ENCODE measurements around the gene TDRD10.

DNA sequence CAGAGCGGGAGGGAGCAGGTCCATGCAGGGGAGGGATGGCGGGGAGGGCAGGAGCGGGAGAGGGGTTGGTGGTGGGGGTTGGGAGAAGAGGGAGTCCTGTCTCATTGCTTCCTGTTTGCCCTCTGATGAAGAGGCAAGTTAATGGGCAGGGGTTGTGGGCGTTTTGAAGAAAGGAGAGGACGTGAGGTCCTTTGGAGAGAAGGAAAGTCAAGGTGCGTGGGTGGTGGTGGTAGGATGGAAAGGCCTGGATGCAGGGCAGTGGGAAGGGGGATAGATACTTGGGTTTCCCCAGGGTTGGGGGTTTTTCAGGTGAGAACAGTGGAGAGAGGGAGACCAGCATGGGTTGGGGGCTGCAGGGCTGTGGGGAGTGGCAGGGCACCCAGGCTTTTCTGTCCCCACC lies 39.2 kb downstream of the TDRD10 start:
- TF ChIP-seq EZH2 (IDR thresholded peaks at IDR 0.05; ENCODE audit: insufficient read depth, low read length) (no peak), CTCF (IDR thresholded peaks at IDR 0.05; ENCODE audit: insufficient read depth, low read depth, low read length) (no peak)

All from astrocyte (in vitro differentiated cells and primary cell).